Activated CD4-positive, alpha-beta T cell treated with anti-CD3 and anti-CD28 coated beads for 36 hours (primary cell): ENCODE measurements around the gene BNIP2. TPM values are rescaled to one million over a fixed set of nuclear protein-coding genes. Genes with fewer than 3 reads are reported as not detected.

Source experiments
- total RNA-seq, 2 experiments: library from RNA; stranded (reverse); gene quantifications; one replicate each; pipeline ENCODE4 v1.2.3, GENCODE V29; 2021

Gene BNIP2
- total RNA-seq, 2 experiments from 2014 or later: 51.9 to 61.5 TPM

Other genes starting within 250 kb of the BNIP2 start
- gene GCNT3, start 77.5 kb downstream of the BNIP2 start, total RNA-seq: not detected
- gene GTF2A2, start 31.8 kb downstream of the BNIP2 start, total RNA-seq: 100 to 1,000 TPM; 167 to 198 TPM